Measurements from ENCODE around the gene BEST4.

Gene BEST4

GRCh38 chr1:44759077-44759476 is 28.9 kb downstream of the BEST4 start:
- H3K4me3 ChIP-seq (replicated peaks; ENCODE audit: insufficient read depth, low read length) = no peak overlapping the region
- TF ChIP-seq SPI1 (IDR thresholded peaks at IDR 0.05; ENCODE audit: borderline replicate concordance, low read depth) = no peak
- no peak for TF ChIP-seq GABPA (IDR thresholded peaks at IDR 0.05; ENCODE audit: low read depth)
- no peak for TF ChIP-seq CTCF (IDR thresholded peaks at IDR 0.05; ENCODE audit: insufficient read depth, low read length)
- no peak for TF ChIP-seq REST (IDR thresholded peaks at IDR 0.05; ENCODE audit: insufficient replicate concordance, low read depth)
- TF ChIP-seq POLR2AphosphoS5 (IDR thresholded peaks at IDR 0.05; ENCODE audit: low read depth) = no peak; the same call in 1 of the 2 replicates
- H3K27me3 ChIP-seq (ENCODE audit: insufficient read depth, poor library complexity, severe bottlenecking) = no peaks in the 10 kb centered on the region
- no peak overlapping the region for H3K27ac ChIP-seq (replicated peaks)
- DNase-seq (ENCODE audit: low read depth in 1 of 2, low spot score in 1 of 2) = no peak

GRCh38 chr1:44757420-44757819 is 30.6 kb downstream of the BEST4 start:
- TF ChIP-seq POLR2AphosphoS5 (IDR thresholded peaks at IDR 0.05; ENCODE audit: low read depth) (no peak), GABPA (IDR thresholded peaks at IDR 0.05; ENCODE audit: low read depth) (no peak), SPI1 (IDR thresholded peaks at IDR 0.05; ENCODE audit: borderline replicate concordance, low read depth) (no peak), CTCF (IDR thresholded peaks at IDR 0.05; ENCODE audit: insufficient read depth, low read length) (no peak), REST (IDR thresholded peaks at IDR 0.05; ENCODE audit: insufficient replicate concordance, low read depth) (no peak)
- no peak for DNase-seq (ENCODE audit: low read depth in 1 of 2, low spot score in 1 of 2)
- H3K27ac ChIP-seq (replicated peaks) = no peak overlapping the region
- H3K4me3 ChIP-seq (replicated peaks; ENCODE audit: insufficient read depth, low read length) = no peak overlapping the region
- H3K27me3 ChIP-seq (ENCODE audit: insufficient read depth, poor library complexity, severe bottlenecking) = no peaks in the 10 kb centered on the region

GRCh38 chr1:44747878-44748277 is 40.1 kb downstream of the BEST4 start:
- TF ChIP-seq GABPA (IDR thresholded peaks at IDR 0.05; ENCODE audit: low read depth) (no peak), CTCF (IDR thresholded peaks at IDR 0.05; ENCODE audit: insufficient read depth, low read length) (no peak), POLR2AphosphoS5 (IDR thresholded peaks at IDR 0.05; ENCODE audit: low read depth) (no peak), SPI1 (IDR thresholded peaks at IDR 0.05; ENCODE audit: borderline replicate concordance, low read depth) (no peak), REST (IDR thresholded peaks at IDR 0.05; ENCODE audit: insufficient replicate concordance, low read depth) (no peak)
- H3K27me3 ChIP-seq (ENCODE audit: insufficient read depth, poor library complexity, severe bottlenecking) = no peaks in the 10 kb centered on the region

More at GRCh38 chr1:44747878-44748277, 40.1 kb downstream of the BEST4 start:
- Histone ChIP-seq H3K27ac (replicated peaks) (no peak overlapping the region), H3K4me3 (replicated peaks; ENCODE audit: insufficient read depth, low read length) (no peak overlapping the region)
- no peak for DNase-seq (ENCODE audit: low read depth in 1 of 2, low spot score in 1 of 2)

All from HL-60 (cell line).